Heart left ventricle (tissue), 16 donors: ENCODE measurements around the gene RALGAPA2. TPM values are rescaled to one million over a fixed set of nuclear protein-coding genes. Genes with fewer than 3 reads are reported as not detected.

Experiments
- ATAC-seq, 4 donors: fragments of 200-7000 bp; cut with Tn5 transposase; one replicate each; pipeline ENCODE4 v1.9.1; 2020 to 2022; ENCODE audit warnings: moderate library complexity in 4 of 4, mild to moderate bottlenecking in 3 of 4, moderate number of reproducible peaks in 1 of 4
- DNase-seq, 5 donors: peaks; one replicate each; pipeline ENCODE4 v3.0.0-alpha.2; 2020
- H3K27ac ChIP-seq, 12 donors: fragments of 200-600 bp; sonication (generic) in 4 of 12; one replicate each; pipeline versions ENCODE4 v1.5.0 to v1.8.0; 2016 to 2022; ENCODE audit warnings: mild to moderate bottlenecking in 2 of 12
- H3K27me3 ChIP-seq, 9 donors: fragments of 200-600 bp; sonication (generic) in 2 of 9; one replicate each; pipeline versions ENCODE4 v1.5.1 to v1.8.0; 2016 to 2022; ENCODE audit warnings: mild to moderate bottlenecking in 3 of 9
- H3K36me3 ChIP-seq, 9 donors: fragments of 200-600 bp; sonication (generic) in 2 of 9; one replicate each; pipeline versions ENCODE4 v1.5.0 to v1.8.0; 2018 to 2022; ENCODE audit warnings: mild to moderate bottlenecking in 2 of 9
- H3K4me1 ChIP-seq, 12 donors: fragments of 200-600 bp; sonication (generic) in 4 of 12; one replicate each; pipeline versions ENCODE4 v1.5.0 to v1.8.0; 2016 to 2022; ENCODE audit warnings: mild to moderate bottlenecking in 3 of 12
- H3K4me3 ChIP-seq, 12 donors: fragments of 200-600 bp; sonication (generic) in 4 of 12; one replicate each; pipeline versions ENCODE4 v1.5.0 to v1.8.0; 2017 to 2022; ENCODE audit warnings: mild to moderate bottlenecking in 9 of 12, moderate library complexity in 4 of 12
- H3K9me3 ChIP-seq, 12 donors: fragments of 200-600 bp; sonication (generic) in 4 of 12; one replicate each; pipeline versions ENCODE4 v1.5.0 to v1.8.0; 2016 to 2022; ENCODE audit warnings: mild to moderate bottlenecking in 1 of 12
- POLR2A ChIP-seq, 2 donors: fragments of 450-650 bp; IDR thresholded peaks; one replicate each; pipeline ENCODE4 v1.6.1; 2017; ENCODE audit warnings: antibody characterized with exemption in 2 of 2, mild to moderate bottlenecking in 2 of 2, moderate library complexity in 2 of 2
- WGBS, 4 donors: extraction: QIAGEN DNeasy Blood & Tissue Kit in 2 of 4; methylation state at CpG; one replicate each; pipeline versions ENCODE4 v1.1.5 to v1.1.7; 2013 to 2018; 5-methylcytosine and 5-hydroxymethylcytosine counted together
- intact Hi-C, 10 donors: fragments of 100-400 bp; cut with DNase I; formaldehyde crosslinking; loops; one replicate each; pipeline versions ENCODE4 v1.11.1 to v1.14.2; 2022
- polyA plus RNA-seq, 2 donors: library from polyadenylated mRNA; stranded (reverse); fragments of 200-250 nt; gene quantifications; one replicate each; pipeline ENCODE4 v1.2.3, GENCODE V29; 2013
- total RNA-seq, 9 donors: library from RNA; depleted of rRNA in 2 of 9; stranded (reverse); fragments of >200 nt in 2 of 9; fragmentation: NEBNext Ultra II Directional in 3 of 9; extraction: Animal tissue kit (Norgen Biotek cat#: 25700) in 3 of 9; gene quantifications; one replicate each; pipeline versions ENCODE4 v1.1.0 to v1.2.4, GENCODE V29; 2016 to 2023
- TF ChIP-seq, protein P1 (sequence below), 12 donors: fragments of 200-600 bp; sonication (generic) in 4 of 12; IDR thresholded peaks; one replicate each; pipeline versions ENCODE4 v1.5.0 to v1.8.0; 2018 to 2022; ENCODE audit warnings: antibody characterized with exemption in 12 of 12, mild to moderate bottlenecking in 5 of 12
- donor health status: ischemic (EF 13 %, LVEDD 7.1; RV severe dilation, severe dysfunction).
- donor health status: healthy with polysubstance abuse.
- donor health status: DM: no; HTN: yes; CAD: no.
- donor health status: DM: no; HTN: no; CAD: no.
- donor health status: ischemic (EF 25% LVEDD 6.9; RV normal size, moderate dysfunction).
- donor health status: ischemic (EF 25% LVEDD 5.7; RV mildly dilated, moderate dysfunction).
- donor health status: healthy.
- donor health status: DM: yes; HTN: yes; CAD: no.
- donor health status: ischemic (EF 35%, LVEDD 5.7; RV mildly dilated, moderate dysfunction).
- donor health status: nonischemic (EF 11% LVEDD 7.7; RV severe dilation, severe dysfunction).
- donor health status: DM: yes; HTN: yes; CAD: no.
- donor health status: PGD.
- donor health status: ischemic (EF 29% LVEDD 5.4; RV normal size, mild dysfunction).
- donor health status: nonischemic (EF 23%, LVEDD 6.1; RV moderate dilation, normal function).

Gene RALGAPA2
- total and polyA plus RNA-seq, 11 donors, result 5.6 to 33.8 (median 21.4) TPM

DNA sequence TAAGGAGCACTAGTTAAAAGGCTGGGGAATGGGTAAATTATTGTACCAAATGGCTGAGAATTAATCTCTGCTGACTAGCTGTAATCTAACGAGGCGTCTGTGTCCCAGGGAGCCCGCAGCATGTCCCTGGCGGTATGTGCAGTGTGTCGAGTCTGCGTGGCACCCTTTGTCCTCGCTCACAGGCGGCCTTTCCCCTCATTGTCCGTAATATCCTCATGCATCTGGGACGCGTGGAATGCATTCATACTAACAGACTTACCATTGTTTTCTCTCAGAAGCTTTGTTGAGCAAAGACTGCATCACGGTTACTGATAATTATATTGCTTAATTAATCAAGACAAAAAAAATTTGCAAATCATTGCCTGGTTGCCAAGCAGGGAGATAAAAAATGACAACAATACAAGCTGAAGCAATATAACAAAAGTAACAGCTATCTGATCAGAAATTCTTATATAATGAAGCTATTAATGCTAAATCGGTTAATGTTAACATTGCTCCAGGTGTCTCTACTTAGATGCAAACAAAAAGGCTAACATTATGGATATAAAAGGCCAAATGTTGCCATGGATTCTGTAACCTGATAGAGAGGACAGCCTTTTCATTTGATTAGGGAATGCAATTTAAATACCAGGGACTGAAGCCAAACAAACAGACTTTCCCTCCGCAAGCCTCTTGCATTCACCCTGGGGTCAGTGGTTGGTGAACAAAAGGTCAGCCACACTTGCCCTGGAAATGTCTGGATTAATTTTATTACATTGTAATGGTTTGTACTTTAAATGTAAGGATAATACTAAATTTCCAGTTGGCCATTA is 219.7 kb downstream of the RALGAPA2 start:
- H3K27ac ChIP-seq, result no peak overlapping the region
- no peak for TF ChIP-seq POLR2A (IDR thresholded peaks at IDR 0.05)
- TF ChIP-seq, protein P1, sequence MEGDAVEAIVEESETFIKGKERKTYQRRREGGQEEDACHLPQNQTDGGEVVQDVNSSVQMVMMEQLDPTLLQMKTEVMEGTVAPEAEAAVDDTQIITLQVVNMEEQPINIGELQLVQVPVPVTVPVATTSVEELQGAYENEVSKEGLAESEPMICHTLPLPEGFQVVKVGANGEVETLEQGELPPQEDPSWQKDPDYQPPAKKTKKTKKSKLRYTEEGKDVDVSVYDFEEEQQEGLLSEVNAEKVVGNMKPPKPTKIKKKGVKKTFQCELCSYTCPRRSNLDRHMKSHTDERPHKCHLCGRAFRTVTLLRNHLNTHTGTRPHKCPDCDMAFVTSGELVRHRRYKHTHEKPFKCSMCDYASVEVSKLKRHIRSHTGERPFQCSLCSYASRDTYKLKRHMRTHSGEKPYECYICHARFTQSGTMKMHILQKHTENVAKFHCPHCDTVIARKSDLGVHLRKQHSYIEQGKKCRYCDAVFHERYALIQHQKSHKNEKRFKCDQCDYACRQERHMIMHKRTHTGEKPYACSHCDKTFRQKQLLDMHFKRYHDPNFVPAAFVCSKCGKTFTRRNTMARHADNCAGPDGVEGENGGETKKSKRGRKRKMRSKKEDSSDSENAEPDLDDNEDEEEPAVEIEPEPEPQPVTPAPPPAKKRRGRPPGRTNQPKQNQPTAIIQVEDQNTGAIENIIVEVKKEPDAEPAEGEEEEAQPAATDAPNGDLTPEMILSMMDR (IDR thresholded peaks at IDR 0.05), result no peak
- H3K36me3 ChIP-seq, result peaks cover 0 to 83% (median 75%) of the 10 kb centered on the region in 9 donors
- H3K27me3 ChIP-seq, result no peaks in the 10 kb centered on the region
- ATAC-seq (no peak), DNase-seq (no peak)
- H3K9me3 ChIP-seq, result no peaks in the 10 kb centered on the region
- WGBS, 4 donors, result 87 to 90% (median 88%) methylated on average over 14 of the region's 14 CpGs
- H3K4me3 ChIP-seq, result no peak overlapping the region
- intact Hi-C loops, result no loop called here
- no peaks in the 10 kb centered on the region for H3K4me1 ChIP-seq

DNA sequence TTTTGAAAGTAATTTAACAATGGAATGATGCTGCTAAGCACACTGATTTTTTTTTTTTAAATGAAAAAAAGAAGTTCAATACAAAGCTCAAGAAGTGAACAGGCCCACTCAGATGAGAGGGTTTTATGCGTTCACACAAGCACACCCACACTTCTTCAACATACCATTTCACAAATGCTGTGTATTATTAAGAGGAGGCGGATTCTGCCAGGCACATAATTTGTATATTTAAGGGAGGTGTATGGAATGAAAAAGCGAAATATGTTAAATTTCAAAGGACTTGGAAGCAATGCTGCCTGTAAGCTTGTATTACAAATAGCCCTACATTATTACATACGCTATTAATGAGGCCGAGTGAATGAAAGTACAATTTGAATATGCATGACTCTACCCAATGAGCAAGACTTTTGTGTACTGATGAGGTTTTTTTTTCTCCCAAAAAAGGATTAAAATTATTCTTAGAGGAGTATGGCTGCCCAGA is 220.6 kb downstream of the RALGAPA2 start:
- peaks cover 0 to 79% (median 70%) of the 10 kb centered on the region in 9 donors for H3K36me3 ChIP-seq
- no peak overlapping the region for H3K27ac ChIP-seq
- ATAC-seq (no peak), DNase-seq (no peak)
- no peaks in the 10 kb centered on the region for H3K9me3 ChIP-seq
- WGBS, 4 donors, result 97 to 98% (median 98%) methylated on average over 5 of the region's 5 CpGs
- H3K4me1 ChIP-seq, result no peaks in the 10 kb centered on the region
- intact Hi-C loops, result no loop called here
- TF ChIP-seq POLR2A (IDR thresholded peaks at IDR 0.05), result no peak
- TF ChIP-seq, protein P1 (IDR thresholded peaks at IDR 0.05), result no peak
- no peak overlapping the region for H3K4me3 ChIP-seq
- no peaks in the 10 kb centered on the region for H3K27me3 ChIP-seq

DNA sequence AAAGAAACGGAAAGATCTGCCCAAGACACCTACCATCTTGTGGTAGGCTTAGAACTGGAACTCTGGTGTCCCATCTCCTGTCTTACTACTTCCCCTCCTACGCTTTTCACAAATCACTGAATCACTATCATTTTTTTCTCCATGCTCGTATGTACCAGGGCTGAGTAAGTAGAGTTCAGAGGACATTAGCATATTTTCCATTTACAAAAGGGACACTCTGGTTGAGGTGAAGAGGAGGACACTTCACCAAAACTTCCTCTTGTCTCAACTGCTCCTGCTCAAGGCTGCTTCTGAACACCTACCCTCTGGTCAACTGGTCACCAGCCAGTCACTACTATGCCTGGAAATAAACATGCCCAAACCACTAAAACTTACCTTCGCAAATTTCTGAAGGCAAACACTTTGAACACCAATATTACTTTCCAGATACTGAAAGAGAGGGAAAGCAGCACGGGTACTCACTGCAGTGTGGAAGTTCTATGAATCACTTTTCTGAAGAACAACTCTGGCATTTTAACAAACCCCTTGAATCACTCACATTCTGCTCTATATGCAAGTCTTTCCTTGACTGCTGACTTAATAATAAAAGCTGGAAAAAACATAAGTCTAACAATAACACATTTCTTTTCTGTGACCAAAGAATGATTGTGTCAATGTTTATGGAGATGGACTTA is 221.2 kb downstream of the RALGAPA2 start:
- no peaks in the 10 kb centered on the region for H3K9me3 ChIP-seq
- no peak for TF ChIP-seq POLR2A (IDR thresholded peaks at IDR 0.05)
- TF ChIP-seq, protein P1 (IDR thresholded peaks at IDR 0.05), result no peak
- intact Hi-C loops, result no loop called here
- peaks cover 0 to 80% (median 64%) of the 10 kb centered on the region in 9 donors for H3K36me3 ChIP-seq
- H3K27me3 ChIP-seq, result no peaks in the 10 kb centered on the region
- H3K4me1 ChIP-seq, result no peaks in the 10 kb centered on the region
- DNase-seq (no peak), ATAC-seq (no peak)
- H3K27ac ChIP-seq, result no peak overlapping the region
- no peak overlapping the region for H3K4me3 ChIP-seq
- WGBS, 4 donors, result 92 to 99% (median 96%) methylated on average over 5 of the region's 5 CpGs

DNA sequence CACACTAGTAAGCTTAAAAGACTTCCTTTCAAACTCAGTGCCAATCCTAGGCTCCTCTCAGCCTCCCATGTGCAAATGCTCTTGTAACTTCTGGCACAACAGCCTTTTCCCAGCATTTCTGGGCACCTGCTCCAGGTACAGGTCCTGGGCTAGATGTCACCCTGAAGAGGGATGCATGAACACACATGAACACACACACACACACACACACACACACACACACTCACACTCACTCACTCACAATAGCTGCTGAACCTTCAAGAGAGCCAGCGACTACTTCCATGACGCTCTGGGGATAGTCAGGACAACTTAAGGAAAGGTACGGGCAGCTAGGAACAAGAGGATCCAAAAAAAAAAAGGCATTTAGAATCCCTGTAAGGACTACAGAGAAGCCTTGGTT is 221.8 kb downstream of the RALGAPA2 start:
- TF ChIP-seq, protein P1 (IDR thresholded peaks at IDR 0.05), result no peak
- no peak for TF ChIP-seq POLR2A (IDR thresholded peaks at IDR 0.05)
- ATAC-seq (no peak), DNase-seq (no peak)
- Histone ChIP-seq H3K9me3 (no peaks in the 10 kb centered on the region), H3K27me3 (no peaks in the 10 kb centered on the region), H3K27ac (no peak overlapping the region), H3K36me3 (peaks cover 0 to 75% (median 59%) of the 10 kb centered on the region in 9 donors), H3K4me1 (no peaks in the 10 kb centered on the region), H3K4me3 (no peak overlapping the region)
- intact Hi-C loops, result no loop called here
- 98 to 100% (median 99%) methylated on average over 3 of the region's 3 CpGs for WGBS, 4 donors
